Smooth muscle cell (in vitro differentiated cells): ENCODE measurements around the gene ANKS1B. TPM values are rescaled to one million over a fixed set of nuclear protein-coding genes. Genes with fewer than 3 reads are reported as not detected.

Experiments used
- DNase-seq: peaks from one replicate; lab custom pipeline; 2025; ENCODE audit not compliant: unreplicated experiment; lab: John Stamatoyannopoulos, UW
- H2AFZ ChIP-seq: fragments of 200-600 bp; sonication (generic); 2 replicates; pipeline ENCODE4 v1.6.0; 2016; ENCODE audit warnings: antibody characterized with exemption, low read depth, mild to moderate bottlenecking
- H3F3A ChIP-seq: fragments of 200-600 bp; sonication (generic); 2 replicates; pipeline ENCODE4 v1.6.0; 2017; ENCODE audit warnings: antibody characterized with exemption, low read depth
- H3K27ac ChIP-seq: fragments of 200-600 bp; sonication (generic); 2 replicates; pipeline ENCODE4 v1.5.1; 2016; ENCODE audit warnings: low read depth, mild to moderate bottlenecking
- H3K27me3 ChIP-seq: fragments of 200-600 bp; sonication (generic); 2 replicates; pipeline ENCODE4 v1.6.1; 2016; ENCODE audit warnings: low read depth, mild to moderate bottlenecking
- H3K36me3 ChIP-seq: fragments of 200-600 bp; sonication (generic); 2 replicates; pipeline ENCODE4 v1.5.1; 2016; ENCODE audit warnings: low read depth
- H3K4me1 ChIP-seq: fragments of 200-600 bp; sonication (generic); 2 replicates; pipeline ENCODE4 v1.5.1; 2016; ENCODE audit warnings: low read depth
- H3K4me2 ChIP-seq: fragments of 200-600 bp; sonication (generic); 2 replicates; pipeline ENCODE4 v1.6.0; 2016; ENCODE audit warnings: mild to moderate bottlenecking
- H3K4me3 ChIP-seq: fragments of 200-600 bp; sonication (generic); 2 replicates; pipeline ENCODE4 v1.5.1; 2016; ENCODE audit warnings: mild to moderate bottlenecking
- H3K79me2 ChIP-seq: fragments of 200-600 bp; sonication (generic); 2 replicates; pipeline ENCODE4 v1.6.0; 2016; ENCODE audit warnings: low read depth, mild to moderate bottlenecking
- H3K9ac ChIP-seq: fragments of 200-600 bp; sonication (generic); 2 replicates; pipeline ENCODE4 v1.6.0; 2016; ENCODE audit warnings: low read depth
- H3K9me3 ChIP-seq: fragments of 200-600 bp; sonication (generic); replicated peaks from 2 replicates; pipeline ENCODE4 v1.5.1; 2016; ENCODE audit warnings: low read depth
- H4K20me1 ChIP-seq: fragments of 200-600 bp; sonication (generic); 2 replicates; pipeline ENCODE4 v1.6.0; 2016; ENCODE audit warnings: low read depth
- CTCF ChIP-seq: fragments of 200-600 bp; sonication (generic); IDR thresholded peaks from 2 replicates; pipeline ENCODE4 v1.5.1; 2017; ENCODE audit warnings: borderline replicate concordance, mild to moderate bottlenecking, antibody characterized with exemption; ENCODE audit not compliant: insufficient read depth, poor library complexity, severe bottlenecking
- WGBS: methylation state at CpG from one replicate; pipeline ENCODE4 v1.1.7; 2016; ENCODE audit warnings: low lambda C conversion rate; 5-methylcytosine and 5-hydroxymethylcytosine counted together
- polyA plus RNA-seq: library from polyadenylated mRNA; unstranded; fragments of >200 nt; fragmentation: Nextera tagmentation; extraction: Ambion mirVana; gene quantifications from 2 replicates; pipeline ENCODE4 v1.2.1, GENCODE V29; 2016
- total RNA-seq: library from RNA; depleted of rRNA; stranded (reverse); fragments of >200 nt; gene quantifications from 2 replicates; pipeline ENCODE4 v1.2.3, GENCODE V29; 2014

The ANKS1B gene
- total and polyA plus RNA-seq, 2 experiments from 2014 or later = 0.47 to 7.3 TPM

DNA sequence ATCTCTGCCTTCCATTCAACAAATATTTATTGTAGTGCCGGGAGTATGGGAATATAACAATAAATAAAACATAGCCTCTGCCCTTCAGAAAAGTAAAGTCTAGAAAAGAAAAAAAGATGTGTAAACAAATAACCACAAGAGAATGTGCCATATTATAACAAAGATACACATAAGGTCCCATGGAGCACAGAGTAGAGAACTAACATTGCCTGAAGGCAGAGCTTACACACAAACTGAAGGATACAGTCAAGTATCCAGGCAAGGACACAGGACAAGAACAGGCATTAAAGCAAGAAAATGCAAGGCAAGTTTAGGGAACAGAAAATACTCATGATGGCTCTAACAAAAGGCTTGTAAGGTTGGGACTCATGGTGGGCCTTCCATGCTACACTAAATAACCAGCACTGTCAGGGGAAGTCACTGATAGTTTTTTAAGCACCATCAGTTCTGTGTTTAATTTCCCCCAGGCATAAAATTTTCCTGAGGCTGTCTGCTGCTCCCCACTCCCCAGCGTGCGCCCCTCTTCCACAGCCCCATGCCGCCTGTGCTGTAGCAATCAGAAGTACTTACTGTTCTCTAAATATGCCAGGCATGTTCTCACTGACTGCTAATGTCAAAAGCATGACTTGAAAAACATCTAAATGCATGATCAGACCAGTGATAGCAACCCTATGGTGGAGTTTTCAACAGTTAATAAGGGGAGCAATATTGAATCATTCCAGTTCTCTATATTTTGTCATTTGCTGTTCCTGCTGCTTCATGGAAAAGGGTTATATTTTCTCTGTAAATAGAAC lies 77.8 kb downstream of the ANKS1B start:
- 80% methylated on average over 4 of the region's 4 CpGs for whole genome bisulfite sequencing
- H3K36me3 ChIP-seq = no peaks in the 10 kb centered on the region

GRCh38 chr12:99901181-99901580 lies 83.6 kb downstream of the ANKS1B start:
- Histone ChIP-seq H4K20me1 (no peaks in the 10 kb centered on the region), H3K36me3 (no peaks in the 10 kb centered on the region), H3K27ac (no peak overlapping the region), H3K9me3 (no peaks in the 10 kb centered on the region), H3K9ac (no peak overlapping the region), H3K4me3 (no peak overlapping the region), H3F3A (no peaks in the 10 kb centered on the region), H2AFZ (no peak overlapping the region), H3K79me2 (no peaks in the 10 kb centered on the region), H3K27me3 (no peaks in the 10 kb centered on the region), H3K4me2 (no peak overlapping the region), H3K4me1 (no peaks in the 10 kb centered on the region)
- DNase-seq = no peak
- TF ChIP-seq CTCF = no peak
- WGBS = 67% methylated on average over 2 of the region's 2 CpGs

More for the DNA sequence above, 77.8 kb downstream of the ANKS1B start:
- Histone ChIP-seq H3K4me3 (no peak overlapping the region), H3F3A (peaks cover 10% of the 10 kb centered on the region), H3K79me2 (no peaks in the 10 kb centered on the region), H3K9me3 (no peaks in the 10 kb centered on the region), H3K27ac (no peak overlapping the region), H4K20me1 (no peaks in the 10 kb centered on the region), H3K27me3 (no peaks in the 10 kb centered on the region), H3K4me1 (peaks cover 5% of the 10 kb centered on the region), H2AFZ (no peak overlapping the region), H3K9ac (no peak overlapping the region), H3K4me2 (no peak overlapping the region)
- no peak for DNase-seq
- TF ChIP-seq CTCF = no peak

- DNase-seq = no peak
- no peaks in the 10 kb centered on the region for H4K20me1 ChIP-seq
Observed at GRCh38 chr12:99898645-99899044, 86.1 kb downstream of the ANKS1B start.

More at GRCh38 chr12:99898645-99899044, 86.1 kb downstream of the ANKS1B start:
- Histone ChIP-seq H3K9me3 (no peaks in the 10 kb centered on the region), H3K4me2 (no peak overlapping the region), H3K36me3 (no peaks in the 10 kb centered on the region), H3K79me2 (no peaks in the 10 kb centered on the region), H2AFZ (no peak overlapping the region), H3K4me1 (no peaks in the 10 kb centered on the region), H3K4me3 (no peak overlapping the region), H3K9ac (no peak overlapping the region), H3K27me3 (no peaks in the 10 kb centered on the region), H3F3A (no peaks in the 10 kb centered on the region), H3K27ac (no peak overlapping the region)
- WGBS = 91% methylated on average over 5 of the region's 5 CpGs
- no peak for TF ChIP-seq CTCF
